Prostate gland (tissue), 2 donors: ENCODE data around the gene FKBP6.

Experiments used
- POLR2A ChIP-seq: fragments of 450-650 bp; IDR thresholded peaks from one replicate; pipeline ENCODE4 v1.6.1; 2016; ENCODE audit warnings: antibody characterized with exemption, mild to moderate bottlenecking
- POLR2AphosphoS5 ChIP-seq: sonication (generic); formaldehyde crosslinking; IDR thresholded peaks from one replicate; pipeline ENCODE4 v1.6.1; 2017; ENCODE audit warnings: antibody characterized with exemption
- TF ChIP-seq, protein P1 (sequence below), 4 experiments: fragments of 200-600 bp in 2 of 4; fragments of 450-650 bp in 2 of 4; sonication (generic) in 2 of 4; IDR thresholded peaks; 1 replicate in 3 of 4; 2 replicates in 1 of 4; pipeline ENCODE4 v1.5.1; 2016 to 2019; ENCODE audit warnings: antibody characterized with exemption in 4 of 4, mild to moderate bottlenecking in 2 of 4, moderate library complexity in 2 of 4

DNA sequence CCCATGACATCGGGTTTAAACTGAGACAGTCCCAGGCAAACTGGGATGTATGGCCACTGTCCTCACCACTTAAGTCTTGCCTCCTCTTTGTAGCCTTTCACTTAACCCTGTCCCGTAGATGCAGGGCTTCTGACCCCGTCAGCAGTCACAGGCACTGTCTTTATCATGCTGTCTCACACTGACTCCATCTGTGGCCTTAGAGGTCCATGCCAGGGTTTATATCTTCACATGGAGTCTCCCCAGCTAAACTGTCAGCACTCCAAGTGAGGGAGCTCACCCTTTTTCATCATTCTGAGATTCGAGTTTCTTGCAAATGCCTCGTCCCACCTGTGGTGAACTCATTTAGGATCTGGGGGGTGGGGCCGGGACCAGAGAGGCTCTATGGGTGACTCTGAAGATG is 2.8 kb downstream of the FKBP6 start:
- TF ChIP-seq, protein P1, sequence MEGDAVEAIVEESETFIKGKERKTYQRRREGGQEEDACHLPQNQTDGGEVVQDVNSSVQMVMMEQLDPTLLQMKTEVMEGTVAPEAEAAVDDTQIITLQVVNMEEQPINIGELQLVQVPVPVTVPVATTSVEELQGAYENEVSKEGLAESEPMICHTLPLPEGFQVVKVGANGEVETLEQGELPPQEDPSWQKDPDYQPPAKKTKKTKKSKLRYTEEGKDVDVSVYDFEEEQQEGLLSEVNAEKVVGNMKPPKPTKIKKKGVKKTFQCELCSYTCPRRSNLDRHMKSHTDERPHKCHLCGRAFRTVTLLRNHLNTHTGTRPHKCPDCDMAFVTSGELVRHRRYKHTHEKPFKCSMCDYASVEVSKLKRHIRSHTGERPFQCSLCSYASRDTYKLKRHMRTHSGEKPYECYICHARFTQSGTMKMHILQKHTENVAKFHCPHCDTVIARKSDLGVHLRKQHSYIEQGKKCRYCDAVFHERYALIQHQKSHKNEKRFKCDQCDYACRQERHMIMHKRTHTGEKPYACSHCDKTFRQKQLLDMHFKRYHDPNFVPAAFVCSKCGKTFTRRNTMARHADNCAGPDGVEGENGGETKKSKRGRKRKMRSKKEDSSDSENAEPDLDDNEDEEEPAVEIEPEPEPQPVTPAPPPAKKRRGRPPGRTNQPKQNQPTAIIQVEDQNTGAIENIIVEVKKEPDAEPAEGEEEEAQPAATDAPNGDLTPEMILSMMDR (IDR thresholded peaks at IDR 0.05) = no peak
- TF ChIP-seq POLR2AphosphoS5 (no peak), POLR2A (no peak)
